Heart left ventricle (tissue), 13 donors: ENCODE measurements around the gene UBR1.

Source experiments
- CTCF ChIP-seq, 12 donors: fragments of 200-600 bp; sonication (generic) in 4 of 12; IDR thresholded peaks; one replicate each; pipeline versions ENCODE4 v1.5.0 to v1.8.0; 2018 to 2022; ENCODE audit warnings: antibody characterized with exemption in 12 of 12, mild to moderate bottlenecking in 5 of 12
- POLR2A ChIP-seq, 2 donors: fragments of 450-650 bp; IDR thresholded peaks; one replicate each; pipeline ENCODE4 v1.6.1; 2017; ENCODE audit warnings: antibody characterized with exemption in 2 of 2, mild to moderate bottlenecking in 2 of 2, moderate library complexity in 2 of 2
- donor health status: ischemic (EF 13 %, LVEDD 7.1; RV severe dilation, severe dysfunction).
- donor health status: DM: no; HTN: yes; CAD: no.
- donor health status: DM: no; HTN: no; CAD: no.
- donor health status: ischemic (EF 25% LVEDD 6.9; RV normal size, moderate dysfunction).
- donor health status: ischemic (EF 25% LVEDD 5.7; RV mildly dilated, moderate dysfunction).
- donor health status: ischemic (EF 35%, LVEDD 5.7; RV mildly dilated, moderate dysfunction).
- donor health status: nonischemic (EF 11% LVEDD 7.7; RV severe dilation, severe dysfunction).
- donor health status: DM: yes; HTN: yes; CAD: no.
- donor health status: PGD.
- donor health status: ischemic (EF 29% LVEDD 5.4; RV normal size, mild dysfunction).
- donor health status: nonischemic (EF 23%, LVEDD 6.1; RV moderate dilation, normal function).

DNA sequence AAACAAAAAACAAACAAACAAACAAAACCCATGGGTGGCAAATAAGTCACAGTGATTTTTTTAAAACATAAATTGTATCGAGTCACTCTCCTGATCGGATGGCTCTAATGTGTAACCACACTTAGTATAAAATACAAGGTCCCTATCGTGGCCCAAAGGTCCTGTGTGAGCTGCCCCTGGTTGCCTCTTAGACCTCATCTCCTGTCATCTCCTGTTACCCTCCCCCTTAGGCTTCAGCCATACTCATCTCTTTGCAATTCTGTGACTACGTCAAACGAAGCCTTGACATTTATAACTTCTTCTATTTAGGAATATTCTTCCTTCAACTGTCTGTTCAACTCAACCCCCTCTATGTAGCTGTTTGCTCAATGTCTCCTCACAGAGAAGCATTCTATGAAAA is 141.4 kb downstream of the UBR1 start:
- no peak for TF ChIP-seq CTCF (IDR thresholded peaks at IDR 0.05)
- TF ChIP-seq POLR2A (IDR thresholded peaks at IDR 0.05) = no peak
